D721Med (cell line): ENCODE results near the gene GLIPR1L2.
A peak's percentile ranks its signal among the peaks of the same experiment; 100 is the strongest.

Experiments used
- DNase-seq: peaks from one replicate; pipeline ENCODE4 v3.0.0; 2011; ENCODE audit warnings: low spot score; ENCODE audit not compliant: insufficient read length
- FAIRE-seq: peaks from 2 replicates; lab custom pipeline; 2011; peaks lifted over from hg19 to GRCh38; lab: Jason Lieb, UNC
- CTCF ChIP-seq: IDR thresholded peaks from 2 replicates; pipeline ENCODE4 v1.5.1; 2012; ENCODE audit warnings: mild to moderate bottlenecking, control low read depth; ENCODE audit not compliant: insufficient read depth; ENCODE audit errors: missing control alignments

The GLIPR1L2 gene

GRCh38 chr12:75361408-75361807 is 29.5 kb upstream of the GLIPR1L2 start:
- no peak for TF ChIP-seq CTCF
- no peak for FAIRE-seq
- DNase-seq: no peak

- DNase-seq (no peak), FAIRE-seq (peak; percentile 70)
Measured at GRCh38 chr12:75364919-75365318, 26.0 kb upstream of the GLIPR1L2 start.

GRCh38 chr12:75366629-75367028 is 24.3 kb upstream of the GLIPR1L2 start:
- DNase-seq (no peak), FAIRE-seq (no peak)
- no peak for TF ChIP-seq CTCF

More at GRCh38 chr12:75364919-75365318, 26.0 kb upstream of the GLIPR1L2 start:
- no peak for TF ChIP-seq CTCF

GRCh38 chr12:75374971-75375370 is 15.9 kb upstream of the GLIPR1L2 start:
- no peak for DNase-seq
- no peak for FAIRE-seq

GRCh38 chr12:75378354-75378753 is 12.5 kb upstream of the GLIPR1L2 start:
- no peak for DNase-seq
- no peak for FAIRE-seq
- TF ChIP-seq CTCF: no peak

More at GRCh38 chr12:75374971-75375370, 15.9 kb upstream of the GLIPR1L2 start:
- TF ChIP-seq CTCF: no peak

- no peak for FAIRE-seq
- no peak for TF ChIP-seq CTCF
- DNase-seq: no peak
Measured at GRCh38 chr12:75389061-75389460, 1.8 kb upstream of the GLIPR1L2 start.

GRCh38 chr12:75389706-75390105 is 1.2 kb upstream of the GLIPR1L2 start:
- DNase-seq (no peak), FAIRE-seq (no peak)
- TF ChIP-seq CTCF: no peak
